HG02623 (cell line): ENCODE data around the gene MGMT.

Experiments
- ATAC-seq: cut with Tn5 transposase; IDR thresholded peaks from one replicate; pipeline ENCODE4 v1.9.1; 2021; ENCODE audit warnings: moderate library complexity; ENCODE audit not compliant: unreplicated experiment

Gene MGMT

DNA sequence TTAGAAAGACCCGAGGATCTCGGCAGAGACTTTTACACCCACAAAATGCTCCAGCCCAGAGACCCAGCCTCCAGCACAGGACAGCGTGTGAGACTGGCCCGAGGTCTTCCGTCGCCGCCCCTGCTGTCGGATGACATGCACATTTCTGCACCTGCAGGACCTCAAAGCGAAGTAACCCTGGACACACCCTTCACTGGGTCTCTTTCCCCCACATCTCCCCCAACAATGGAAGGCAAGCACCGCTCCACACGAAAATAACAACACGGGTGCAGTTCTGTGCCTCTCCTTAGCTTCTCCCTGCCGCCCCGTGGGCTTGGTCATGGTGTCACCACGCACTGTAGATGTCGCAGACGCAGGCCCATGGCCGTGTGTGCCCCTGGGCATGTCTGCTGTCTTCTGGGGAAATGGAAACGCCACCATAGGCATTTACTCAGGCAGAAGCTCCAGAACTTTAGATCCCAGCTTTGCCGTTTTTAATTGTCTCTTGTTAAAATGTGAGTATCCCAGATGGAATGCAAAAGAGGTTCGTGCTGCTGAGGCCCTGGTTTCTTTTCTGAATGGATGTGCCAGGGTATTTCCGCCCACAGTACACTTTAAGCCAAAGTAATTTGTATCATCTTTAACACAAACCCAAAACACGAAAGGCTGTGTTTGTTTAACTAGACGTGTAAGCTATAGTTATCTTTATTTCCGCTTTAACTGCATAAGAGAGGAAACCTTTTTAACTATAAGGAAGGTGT, 237.9 kb downstream of the MGMT start:
- ATAC-seq = no peak

DNA sequence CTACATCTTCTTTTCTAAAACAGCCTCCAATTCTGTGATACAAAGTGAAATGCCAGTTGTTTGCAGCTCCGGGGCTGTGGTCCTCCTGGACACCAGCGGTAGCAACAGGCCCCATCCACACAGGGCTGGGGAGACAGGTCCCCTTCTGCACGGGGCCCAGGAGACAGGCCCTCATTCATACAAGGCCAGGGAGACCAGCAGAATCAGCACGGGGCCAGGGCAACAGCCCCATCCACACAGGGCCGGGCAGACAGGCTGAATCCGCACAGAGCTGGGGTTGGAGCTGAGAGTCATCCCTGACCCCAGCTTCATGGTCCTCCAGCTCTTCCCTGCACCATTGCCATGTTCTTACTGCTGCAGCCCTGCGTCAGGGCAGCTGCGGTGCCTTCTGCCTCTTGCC, 238.6 kb downstream of the MGMT start:
- ATAC-seq = no peak

DNA sequence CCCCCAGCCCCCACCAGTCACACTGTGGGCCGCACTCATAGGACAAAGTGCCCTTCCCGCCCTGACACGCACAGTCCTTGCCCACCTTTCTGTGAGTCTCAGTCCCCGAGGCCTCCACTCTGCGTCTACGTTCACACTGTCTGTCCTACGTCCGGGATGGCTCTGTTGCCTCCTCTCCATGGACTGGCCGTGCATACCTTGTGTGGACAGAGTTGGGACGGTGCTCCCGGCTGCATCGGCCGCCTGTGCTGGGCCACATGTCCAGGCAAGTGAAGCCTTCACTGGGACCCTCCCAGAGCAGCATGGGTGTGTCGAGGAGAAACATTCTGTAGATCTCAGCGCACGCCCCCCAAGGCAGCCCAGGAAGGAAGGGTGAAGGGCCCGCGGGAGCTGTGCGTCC, 239.0 kb downstream of the MGMT start:
- no peak for ATAC-seq

DNA sequence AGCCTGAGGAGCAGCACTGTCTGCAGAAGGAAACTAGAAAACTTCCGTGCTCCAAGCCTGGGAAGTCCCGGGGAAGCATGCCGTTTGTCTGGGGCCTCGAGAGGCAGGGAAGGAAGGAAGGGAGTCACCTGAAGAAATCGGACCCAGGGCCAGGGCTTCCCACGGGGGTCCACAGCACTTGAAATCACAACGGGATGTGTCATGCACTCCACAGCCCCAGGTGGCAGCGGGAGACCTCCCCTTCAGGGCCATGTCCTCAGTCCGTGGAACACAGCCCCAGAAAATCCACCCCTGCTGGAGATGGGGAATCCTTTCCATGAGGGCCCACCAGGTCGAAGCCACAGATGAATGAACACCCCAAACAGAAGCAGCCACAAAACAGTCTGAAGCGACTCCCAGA, 239.5 kb downstream of the MGMT start:
- ATAC-seq = no peak

DNA sequence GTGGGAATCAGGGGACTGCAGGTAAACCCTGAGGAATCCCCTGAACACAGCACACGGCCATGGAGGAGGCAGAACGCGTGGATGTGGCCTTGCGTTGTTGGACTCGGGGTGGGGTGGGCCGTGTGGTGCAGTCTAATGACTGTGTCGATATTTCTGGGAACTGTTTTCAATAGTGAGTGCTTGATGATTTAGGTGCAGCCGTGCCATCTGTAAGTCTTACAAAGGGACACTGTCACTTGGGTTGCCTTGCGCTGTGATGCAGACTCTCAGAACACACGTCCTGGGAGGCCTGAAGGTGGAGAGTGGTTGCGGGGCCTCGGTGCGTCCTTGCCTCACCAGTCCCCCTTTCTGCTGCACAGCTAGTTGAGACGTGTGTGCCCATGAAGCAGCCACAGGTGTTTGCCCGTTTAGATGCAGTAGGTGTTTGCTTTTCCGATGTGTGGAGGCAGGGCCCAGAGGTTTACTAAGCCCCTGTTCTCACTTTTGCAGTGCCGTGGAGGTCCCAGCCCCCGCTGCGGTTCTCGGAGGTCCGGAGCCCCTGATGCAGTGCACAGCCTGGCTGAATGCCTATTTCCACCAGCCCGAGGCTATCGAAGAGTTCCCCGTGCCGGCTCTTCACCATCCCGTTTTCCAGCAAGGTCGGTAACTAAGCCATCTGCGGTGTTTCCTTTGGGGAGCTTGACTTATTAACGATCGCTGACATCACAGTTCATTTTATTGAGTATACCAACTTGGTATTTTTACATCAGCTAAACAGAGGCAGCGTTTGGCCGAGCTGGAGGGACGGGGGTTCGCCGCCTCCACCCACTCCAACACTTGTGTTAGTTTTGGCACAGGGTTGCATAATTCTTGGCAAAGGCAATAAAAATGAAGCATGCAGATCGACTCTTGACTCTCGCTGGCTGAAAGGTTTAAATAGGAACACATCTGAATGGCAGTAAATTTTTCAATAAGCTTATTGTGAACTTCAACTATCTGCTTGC, 240.7 kb downstream of the MGMT start:
- no peak for ATAC-seq

DNA sequence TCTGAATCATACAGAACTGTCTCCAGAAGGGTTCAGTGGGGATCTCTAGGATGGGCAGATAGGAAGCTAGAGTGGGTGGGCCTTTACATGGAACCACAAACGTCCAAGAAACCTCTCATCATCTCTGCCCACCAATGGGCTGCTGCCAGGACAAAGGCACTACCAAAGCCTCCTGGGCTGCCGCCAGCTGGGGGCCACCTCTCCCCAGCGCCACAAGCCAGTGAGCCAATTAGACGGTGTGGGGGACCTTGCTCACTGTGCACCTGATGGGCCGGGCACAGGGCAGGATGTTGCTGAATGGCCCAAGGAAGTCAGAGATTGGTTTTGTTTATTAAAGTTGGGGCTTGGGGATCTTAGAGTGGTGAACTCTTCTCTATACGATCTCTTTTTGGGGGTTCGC, 242.1 kb downstream of the MGMT start:
- no peak for ATAC-seq

DNA sequence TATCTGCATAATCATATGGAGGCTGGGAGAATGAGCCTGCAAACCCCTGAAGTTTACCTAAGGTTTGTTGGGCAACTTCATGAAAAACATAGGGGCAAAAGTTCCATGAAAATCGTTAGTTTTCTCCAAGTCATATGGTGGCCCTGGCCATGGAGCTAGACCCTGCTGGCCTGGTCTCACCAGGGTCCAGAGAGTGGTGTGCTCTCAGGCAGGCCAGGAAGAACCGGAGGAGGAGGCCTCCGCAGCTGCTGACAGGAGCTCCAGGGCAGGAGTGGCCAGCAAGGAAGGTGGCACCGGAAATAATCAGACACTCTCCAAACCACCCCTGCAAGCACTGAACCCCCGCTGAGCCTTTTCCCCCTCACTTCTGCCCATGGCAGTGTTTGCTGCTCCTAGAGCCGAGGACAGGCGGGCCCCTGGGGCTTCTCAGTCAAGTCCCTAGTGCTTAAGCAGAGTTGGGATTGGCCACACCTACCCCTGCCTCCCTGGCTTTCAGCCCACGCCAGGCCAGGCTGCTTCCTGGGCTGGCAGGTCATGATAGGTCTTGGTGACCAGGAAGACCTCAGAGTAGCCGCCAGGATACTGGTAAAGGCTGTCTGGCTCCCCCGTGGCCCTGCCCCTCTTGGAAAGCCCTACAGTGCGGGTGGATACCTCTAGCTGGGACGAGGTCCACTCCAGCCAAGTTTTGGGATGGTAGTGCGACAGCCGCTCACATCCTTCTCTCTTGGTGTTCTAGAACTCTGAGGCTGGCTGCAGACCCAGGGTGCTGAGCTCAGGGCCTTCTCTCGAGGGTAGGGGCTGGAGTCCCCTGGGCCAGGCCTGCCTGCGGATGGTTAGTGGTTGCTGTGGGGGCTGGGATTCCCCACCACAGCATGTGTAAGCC, 242.8 kb downstream of the MGMT start:
- no peak for ATAC-seq

DNA sequence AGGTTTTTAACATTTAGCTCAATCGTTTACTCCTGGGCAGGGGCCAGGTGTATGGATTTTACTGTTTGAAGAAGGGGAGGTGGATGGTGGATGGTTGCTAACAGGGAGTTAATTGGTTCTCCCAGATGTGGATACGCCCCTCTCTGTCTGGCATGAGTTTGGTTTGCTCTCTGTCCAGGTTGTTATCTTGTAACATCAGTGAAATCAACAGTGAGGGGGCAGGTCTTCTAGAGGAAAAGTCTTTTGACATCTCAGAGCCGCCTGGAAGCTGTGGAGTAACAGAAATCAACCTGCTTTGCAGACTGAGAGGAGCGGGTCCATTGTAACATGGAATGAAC, 243.4 kb downstream of the MGMT start:
- no peak for ATAC-seq

DNA sequence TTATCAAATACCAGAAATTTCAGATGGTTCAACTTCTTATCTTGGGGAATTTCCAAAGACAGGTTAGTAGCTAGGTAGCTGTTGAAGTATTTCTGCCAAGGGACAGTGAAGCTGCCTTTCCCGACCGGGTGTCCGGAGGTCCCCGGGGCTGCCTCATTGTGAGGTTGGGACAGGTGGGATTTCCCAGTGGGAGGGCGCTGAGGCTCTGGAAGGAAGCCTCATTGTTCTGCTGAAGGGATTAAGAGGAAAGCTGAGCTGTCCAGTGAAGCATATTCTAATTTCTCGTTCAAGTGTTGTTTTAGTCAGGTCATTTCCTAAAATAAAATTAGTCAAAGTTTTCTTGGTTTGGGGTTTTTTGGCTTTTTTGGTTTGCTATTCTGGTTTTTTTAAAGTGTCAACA, 244.2 kb downstream of the MGMT start:
- no peak for ATAC-seq

DNA sequence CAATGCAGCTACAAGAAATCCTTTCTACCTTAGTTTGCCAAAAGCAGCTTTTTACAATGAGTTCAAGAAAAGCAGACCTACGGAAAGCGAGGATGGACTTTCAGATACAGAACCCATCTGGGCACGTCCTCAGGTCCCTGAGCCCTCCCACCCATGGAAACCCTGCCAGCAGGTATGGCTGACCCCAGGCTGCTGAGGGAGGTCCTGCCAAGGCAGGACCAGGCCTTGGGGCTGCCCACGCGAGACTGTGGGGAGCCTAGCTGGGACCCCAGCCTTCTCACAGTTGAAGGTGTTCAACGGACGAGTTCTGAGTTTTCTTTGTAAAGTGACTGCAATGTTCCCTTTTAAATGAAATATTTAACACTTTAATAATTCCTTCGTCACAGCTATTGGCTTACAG, 245.0 kb downstream of the MGMT start:
- ATAC-seq = no peak

DNA sequence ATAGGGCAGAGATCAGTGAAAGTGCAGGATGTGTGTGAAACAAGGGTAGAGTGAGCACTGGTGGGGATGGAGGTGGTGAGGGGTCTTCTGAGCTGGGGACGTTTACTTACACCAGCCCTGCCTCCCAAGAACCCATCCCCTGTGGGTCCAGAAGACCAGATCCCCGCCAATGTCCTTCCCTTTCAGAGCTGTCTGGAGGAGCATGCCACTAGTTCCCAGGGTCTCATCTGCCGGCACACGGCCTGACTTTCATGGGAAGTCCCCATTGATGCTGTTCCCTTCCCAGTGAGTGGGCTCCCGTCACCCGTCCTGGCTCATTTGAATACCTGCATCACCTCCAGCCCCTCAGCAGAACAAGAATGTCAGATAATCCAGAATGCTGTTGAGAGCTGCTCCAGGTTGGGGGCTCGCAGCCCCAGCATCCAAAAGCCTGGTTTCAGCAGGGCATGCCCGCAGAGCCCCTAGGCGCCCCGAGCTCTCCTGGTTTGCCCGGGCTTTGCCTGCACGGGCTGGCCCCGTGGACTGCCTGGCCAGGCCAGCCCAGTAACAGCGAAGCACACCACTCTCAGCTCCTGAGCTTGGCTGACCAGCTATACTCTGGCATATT, 246.7 kb downstream of the MGMT start:
- ATAC-seq = no peak

DNA sequence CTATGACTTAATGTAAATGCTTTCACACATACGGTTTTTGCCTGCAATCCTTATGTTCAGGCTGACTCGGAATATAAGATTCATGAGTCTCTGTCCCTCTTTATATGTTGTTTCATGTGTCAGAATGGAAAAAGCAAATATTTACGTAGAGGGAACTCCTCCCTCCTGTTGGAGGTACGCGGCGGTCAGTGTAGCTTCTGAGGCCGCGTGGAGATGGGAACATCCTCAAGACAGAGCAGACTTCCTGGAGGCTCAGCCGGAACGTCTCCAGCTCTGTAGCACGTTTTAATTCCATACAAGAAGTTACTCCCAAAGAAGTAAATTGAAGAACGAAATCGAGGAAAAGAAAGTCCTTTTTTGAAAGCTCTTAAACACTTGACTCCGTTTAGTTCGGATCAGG, 248.8 kb downstream of the MGMT start:
- ATAC-seq = no peak

DNA sequence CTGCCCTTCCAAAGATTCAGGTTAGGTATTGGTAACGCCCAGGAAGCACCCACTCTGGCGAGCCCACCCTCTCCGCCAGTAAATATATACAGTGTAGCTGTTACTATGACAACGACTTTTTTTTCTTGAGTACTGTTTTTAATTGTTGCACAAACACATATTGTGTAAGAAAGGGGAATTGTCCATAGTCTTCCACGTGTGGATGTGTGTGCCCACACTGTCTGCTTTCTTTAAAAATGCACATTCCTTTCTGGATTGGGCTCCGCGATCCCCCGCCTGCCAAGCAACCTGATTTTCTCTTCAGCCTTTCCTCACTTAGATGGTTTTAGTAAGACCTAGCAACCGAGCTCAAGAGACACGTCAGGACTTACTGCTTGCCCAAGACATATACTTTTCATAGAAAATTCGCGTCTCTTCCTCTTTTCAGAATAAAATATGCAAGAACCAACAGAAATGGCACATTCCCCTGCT, 249.2 kb downstream of the MGMT start:
- no peak for ATAC-seq

DNA sequence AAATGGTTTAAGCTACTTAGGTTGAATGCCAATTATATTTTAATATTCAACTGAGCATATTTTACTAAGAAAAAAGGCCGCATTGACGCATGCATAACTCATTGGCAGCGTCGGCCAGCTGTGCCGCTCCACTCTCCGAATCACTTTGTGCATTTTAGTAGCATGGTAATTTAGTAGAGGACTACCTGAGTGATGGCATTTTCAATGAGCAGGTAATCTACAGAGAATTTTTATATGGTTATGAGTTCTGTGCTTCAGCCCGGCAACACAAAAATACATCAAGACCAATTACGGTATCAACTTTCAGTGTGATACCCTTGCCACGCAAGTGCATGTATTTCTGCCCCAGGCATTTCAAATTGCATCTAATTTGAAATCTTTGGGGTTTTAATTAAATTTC, 249.8 kb downstream of the MGMT start:
- no peak for ATAC-seq

DNA sequence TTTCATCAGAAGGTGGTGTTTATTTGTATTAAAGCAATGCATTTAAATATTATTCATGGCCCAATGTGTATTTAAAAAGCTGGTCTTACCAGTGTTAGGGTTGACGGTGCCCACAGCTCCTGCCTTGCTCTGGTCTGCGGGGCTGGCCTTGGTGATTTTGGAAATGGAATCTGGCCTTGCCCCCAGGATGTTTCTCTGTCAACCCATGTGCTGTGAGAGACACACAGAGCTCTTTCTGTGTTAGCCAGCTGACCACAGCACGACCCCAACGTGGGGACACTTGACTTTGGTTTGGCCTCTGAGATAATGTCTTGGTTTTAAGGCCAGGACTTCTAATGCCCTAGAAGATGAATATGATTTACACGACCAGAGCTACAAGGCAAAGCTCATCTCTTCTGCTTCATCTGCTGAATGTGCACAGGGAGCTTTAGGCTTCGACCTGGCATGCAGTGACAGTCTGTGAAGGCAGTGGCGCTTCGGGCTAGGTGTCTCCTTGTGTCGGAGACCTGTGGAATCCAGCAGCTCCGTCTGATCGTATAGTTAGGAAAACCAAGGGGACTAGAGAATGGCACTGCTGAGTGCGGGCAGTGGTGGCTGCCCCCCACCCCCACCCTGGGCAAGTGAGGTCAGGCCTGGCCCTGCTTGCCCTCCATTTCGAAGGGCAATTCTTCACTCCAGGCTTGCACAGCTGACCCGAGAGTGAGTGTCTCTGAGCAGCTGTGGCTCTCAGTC, 250.9 kb downstream of the MGMT start:
- no peak for ATAC-seq

DNA sequence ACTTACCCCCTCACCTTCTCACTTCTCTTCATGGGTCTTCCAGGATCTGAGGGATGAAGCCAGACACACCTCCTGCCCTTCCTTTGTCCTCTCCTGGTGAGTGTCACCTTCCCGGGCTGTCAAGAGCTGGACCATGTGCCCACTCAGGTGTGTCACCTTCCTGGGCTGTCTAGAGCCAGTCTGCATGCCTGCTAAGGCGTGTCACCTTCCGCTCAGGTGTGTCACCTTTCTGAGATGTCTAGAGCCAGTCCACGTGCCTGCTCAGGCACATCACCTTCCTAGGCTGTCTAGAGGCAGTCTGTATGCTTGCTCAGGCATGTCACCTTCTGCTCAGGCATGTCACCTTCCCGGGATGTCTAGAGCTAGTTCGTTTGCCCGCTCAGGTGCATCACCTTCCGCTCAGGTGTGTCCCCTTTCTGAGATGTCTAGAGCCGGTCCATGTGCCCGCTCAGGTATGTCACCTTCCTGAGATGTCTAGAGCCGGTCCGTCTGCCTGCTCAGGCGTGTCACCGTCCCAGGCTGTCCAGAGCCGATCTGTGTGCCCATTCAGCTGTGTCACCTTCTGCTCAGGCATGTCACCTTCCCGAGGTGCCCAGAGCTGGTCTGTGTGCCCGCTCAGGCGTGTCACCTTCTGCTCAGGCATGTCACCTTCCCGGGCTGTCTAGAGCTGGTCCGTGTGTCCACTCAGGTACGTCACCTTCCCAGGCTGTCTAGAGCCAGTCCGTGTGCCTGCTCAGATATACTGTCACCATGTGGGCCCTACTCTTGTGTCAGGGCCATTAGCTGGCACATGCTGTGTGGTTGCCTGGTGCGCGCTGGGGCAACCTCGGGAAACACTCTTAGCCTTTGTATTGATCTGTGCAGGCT, 251.7 kb downstream of the MGMT start:
- ATAC-seq = no peak

DNA sequence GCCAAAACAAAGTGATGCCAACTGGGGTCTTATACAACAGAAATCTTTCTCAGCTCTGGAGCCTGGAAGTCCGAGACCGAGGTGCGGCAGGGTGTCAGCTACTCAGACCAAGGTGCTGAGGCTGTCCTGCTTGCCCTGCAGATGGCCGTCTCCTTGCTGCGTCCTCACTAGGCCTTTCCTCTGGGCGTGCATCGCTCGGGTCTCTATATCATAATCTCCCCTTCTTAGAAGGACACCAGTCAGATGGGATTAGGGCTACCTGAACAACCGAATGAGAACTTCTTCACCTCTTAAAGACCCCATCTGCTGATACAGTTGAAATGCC, 252.3 kb downstream of the MGMT start:
- no peak for ATAC-seq

DNA sequence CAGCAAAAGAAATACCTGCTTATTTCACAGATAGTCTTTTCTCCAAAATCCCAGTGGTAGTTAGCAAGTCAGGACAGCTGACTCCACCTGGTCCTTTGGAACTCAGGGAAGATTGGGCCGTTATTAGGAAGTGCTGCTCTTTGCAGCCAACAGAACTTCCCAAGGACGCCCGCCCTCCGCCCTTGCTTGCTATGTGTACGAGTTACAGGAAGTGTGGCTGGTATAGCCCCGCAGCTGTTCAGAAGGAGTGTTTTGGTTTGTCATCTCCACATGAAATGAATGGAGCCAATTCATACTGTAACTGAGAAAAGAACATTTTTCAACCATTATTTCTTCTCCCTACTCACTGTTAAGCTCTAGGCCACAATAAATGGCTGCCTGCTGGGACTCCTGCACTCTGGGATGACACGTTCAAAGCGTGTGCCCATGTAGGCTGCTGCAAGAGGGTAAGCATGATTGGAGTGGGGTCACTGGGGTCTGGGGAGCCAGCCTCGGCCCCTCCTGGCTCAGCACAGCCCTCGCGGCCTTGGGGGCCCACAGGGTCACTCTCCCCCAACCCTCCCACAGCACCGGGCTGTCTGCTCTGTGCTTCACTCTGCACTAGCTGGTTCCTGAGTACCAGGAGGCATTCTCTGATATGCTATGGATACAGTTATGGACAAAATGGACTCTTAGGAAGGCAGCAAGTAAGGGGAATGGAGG, 253.0 kb downstream of the MGMT start:
- no peak for ATAC-seq

DNA sequence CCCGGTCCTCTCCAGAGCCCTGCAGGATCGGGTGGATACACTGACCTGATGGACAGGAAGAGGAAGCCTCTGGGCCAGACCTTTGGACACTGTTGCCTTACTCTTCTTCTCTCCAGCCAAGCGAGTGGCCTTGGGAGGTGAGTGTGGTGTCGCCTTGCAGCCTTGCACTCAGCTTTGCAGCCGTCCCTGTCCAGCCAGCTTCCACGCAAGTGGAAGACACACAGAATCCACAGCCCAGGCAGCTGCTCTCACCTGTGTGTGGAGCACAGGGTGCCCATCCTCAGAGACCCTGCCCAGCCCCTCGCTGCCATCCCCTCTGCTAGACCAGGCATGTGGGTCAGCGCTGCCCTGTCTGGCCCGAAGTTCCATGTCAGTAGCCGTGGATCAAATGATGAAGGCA, 258.0 kb downstream of the MGMT start:
- no peak for ATAC-seq
